CD1c-positive myeloid dendritic cell (primary cell): ENCODE measurements around the gene CCDC148.
"Not testable (repeated sequence)": the region's sequence is repeated elsewhere in the genome, so short reads cannot be mapped to it uniquely, and the experiment has no call there.

ENCODE experiments used
- DNase-seq: peaks from one replicate; pipeline ENCODE4 v3.0.0-alpha.2; 2016; ENCODE audit errors: extremely low spot score

CCDC148 gene

DNA sequence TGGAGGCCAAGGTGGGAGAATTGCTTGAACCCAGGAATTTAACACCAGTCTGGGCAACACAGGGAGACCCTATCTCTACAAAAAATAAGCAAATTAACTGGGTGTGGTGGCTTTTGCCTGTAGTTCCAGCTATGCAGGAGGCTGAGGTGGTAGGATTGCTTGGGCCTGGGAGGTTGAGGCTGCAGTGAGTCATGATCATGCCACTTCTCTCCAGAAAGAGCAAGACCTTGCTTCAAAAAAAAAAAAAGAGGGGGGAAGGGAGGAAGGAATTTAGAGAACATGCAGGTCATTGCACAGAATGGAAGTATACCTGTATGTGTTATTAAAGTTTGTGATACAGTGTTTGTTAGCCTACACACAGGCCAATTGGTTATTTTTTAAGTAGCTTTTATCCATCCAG lies 26.0 kb upstream of the CCDC148 start:
- DNase-seq: no peak

- DNase-seq: no peak
Observed at GRCh38 chr2:158481116-158481515, 24.6 kb upstream of the CCDC148 start.

DNA sequence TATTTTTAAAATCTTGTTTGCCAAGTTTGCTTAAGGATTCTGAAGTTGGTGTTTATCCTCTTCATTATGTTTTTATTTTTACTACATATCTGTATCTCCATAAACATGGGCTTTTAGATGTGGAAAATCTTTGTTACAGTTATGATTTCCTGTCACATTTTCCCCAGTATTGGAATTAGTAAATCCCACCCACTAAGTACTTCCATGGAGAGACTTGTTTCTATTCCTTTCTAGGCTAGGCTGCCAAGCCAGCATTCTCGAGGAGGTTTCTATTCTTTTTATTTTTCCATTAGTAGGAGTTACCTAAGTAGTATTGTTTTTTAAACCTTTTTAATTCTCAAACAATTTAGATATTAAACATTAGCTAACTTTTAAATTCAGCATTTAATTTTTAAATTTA lies 22.3 kb upstream of the CCDC148 start:
- no peak for DNase-seq

DNA sequence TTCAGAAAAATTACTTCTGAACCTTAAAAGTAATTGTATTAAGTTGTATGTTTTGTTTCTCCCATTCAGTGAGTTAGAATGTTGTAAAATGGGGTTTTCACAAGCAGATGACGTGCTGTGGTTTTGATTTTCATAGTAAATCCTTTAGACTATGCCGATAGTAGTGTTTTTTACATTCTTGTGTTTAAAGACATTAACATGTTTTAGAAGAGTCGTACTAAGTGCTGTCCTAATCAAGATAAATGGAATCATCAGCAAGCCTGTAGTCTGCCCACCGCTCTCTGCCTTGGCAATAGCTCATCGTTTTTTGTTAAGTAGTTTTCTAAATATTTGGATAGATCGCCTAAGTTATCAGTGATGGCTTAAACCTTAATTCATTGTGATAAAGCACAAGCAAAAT lies 21.7 kb upstream of the CCDC148 start:
- DNase-seq: no peak

- no peak for DNase-seq
Observed at GRCh38 chr2:158477202-158477601, 20.6 kb upstream of the CCDC148 start.

- not testable (repeated sequence) for DNase-seq
Observed at GRCh38 chr2:158474526-158475011, 18.0 kb upstream of the CCDC148 start.

DNA sequence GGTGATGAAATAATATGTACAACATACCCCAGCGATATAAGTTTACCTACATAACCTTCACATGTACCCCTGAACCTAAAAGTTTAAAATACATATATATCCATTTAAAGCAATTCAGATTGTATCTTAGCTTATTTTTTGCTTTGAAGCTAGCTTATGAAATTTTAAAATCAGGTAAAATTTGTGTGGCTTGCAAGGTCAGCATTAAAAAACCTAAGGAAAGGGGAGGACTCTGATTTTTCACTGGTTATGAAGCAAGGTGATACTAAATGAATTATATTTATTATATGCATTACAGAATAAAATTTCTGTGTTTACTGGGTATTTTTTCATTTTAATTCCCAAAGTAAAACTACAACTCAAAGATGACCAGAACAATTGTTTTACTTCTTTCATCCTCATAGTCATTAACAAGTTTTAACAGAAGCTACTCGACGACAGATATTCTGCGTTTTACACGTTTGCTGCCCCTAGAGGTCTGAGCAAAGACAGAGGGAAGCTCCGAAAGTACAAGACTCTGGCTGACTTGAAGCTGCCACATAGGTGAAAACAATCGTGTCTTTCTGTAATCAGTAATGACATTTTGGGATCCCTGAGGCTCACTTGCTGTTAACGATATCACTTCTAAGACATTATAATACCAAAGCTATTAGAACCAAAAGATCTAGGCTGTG lies 17.3 kb upstream of the CCDC148 start:
- no peak for DNase-seq

- not testable (repeated sequence) for DNase-seq
Observed at GRCh38 chr2:158473300-158473699, 16.7 kb upstream of the CCDC148 start.

DNA sequence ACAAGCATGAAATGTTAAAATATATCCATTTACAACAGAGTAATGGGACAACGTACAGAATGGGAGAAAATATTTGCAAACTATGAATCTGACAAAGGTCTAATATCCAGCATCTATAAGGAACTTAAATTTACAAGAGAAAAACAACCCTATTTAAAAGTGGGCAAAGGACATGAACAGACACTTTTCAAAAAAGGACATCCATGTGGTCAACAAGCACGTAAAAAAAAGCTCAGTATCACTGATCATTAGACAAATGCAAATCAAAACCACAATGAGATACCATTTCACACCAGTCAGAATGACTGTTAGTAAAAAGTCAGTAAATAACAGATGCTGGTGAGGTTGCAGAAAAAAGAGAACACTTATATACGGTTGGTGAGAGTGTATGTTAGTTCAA lies 16.3 kb upstream of the CCDC148 start:
- not testable (repeated sequence) for DNase-seq

DNA sequence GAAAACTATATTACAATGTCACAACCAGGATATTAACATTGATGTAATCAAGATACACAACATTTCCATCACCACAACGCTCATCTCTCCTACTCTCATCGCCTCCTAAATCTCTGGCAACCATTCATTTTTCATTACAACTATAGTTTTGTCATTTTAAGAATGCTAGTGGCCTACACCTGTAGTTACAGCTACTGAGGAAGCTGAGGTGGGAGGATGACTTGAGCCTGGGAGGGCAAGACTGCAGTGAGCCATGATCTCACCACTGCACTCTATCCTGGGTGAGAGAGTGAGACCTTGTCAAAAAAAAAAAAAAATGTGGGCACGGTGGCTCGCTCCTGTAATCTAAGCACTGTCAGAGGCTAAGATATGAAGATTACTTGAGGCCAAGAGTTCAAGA lies 10.7 kb upstream of the CCDC148 start:
- DNase-seq: no peak

DNA sequence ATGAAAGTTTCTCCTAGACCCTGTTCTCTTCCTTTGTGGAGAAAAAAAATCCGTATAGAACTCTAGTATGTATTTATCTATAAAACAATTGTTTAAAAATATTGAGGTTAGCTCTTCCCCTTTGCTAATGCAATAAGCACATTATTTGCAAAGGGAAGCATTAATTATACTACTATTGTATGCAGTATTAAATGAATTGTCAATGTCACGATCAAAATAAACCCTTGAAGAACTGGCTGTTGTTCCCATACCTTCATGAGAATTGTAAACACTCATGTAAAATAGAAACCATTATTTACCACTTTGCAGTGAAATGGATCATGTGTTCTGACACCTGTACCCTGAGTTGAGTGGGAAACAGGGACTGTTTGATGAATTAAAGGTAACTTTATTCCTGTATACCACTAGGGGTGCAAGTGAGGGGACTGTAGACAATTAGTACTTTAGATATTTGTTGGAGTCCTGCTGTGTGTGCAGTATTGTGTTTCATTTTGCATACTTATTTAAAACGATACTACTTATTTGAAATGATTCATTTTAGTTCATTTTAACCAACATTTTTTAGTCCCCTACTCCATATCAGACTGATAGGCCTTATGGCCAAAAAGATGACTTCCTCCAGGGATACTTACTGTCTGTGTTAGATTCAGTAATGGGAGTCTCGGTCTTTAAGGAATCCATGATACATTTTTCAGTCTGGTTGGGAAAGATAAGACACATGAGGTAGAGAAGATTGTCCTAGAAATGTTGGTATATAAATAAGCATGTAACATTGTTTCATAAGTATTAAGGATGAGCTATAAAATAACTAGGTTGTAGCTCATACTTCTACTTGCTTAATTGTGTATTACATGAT lies 8.1 kb upstream of the CCDC148 start:
- DNase-seq: no peak

GRCh38 chr2:158463496-158464095 lies 7.0 kb upstream of the CCDC148 start:
- DNase-seq: no peak

GRCh38 chr2:158460632-158461297 lies 4.2 kb upstream of the CCDC148 start:
- no peak for DNase-seq

DNA sequence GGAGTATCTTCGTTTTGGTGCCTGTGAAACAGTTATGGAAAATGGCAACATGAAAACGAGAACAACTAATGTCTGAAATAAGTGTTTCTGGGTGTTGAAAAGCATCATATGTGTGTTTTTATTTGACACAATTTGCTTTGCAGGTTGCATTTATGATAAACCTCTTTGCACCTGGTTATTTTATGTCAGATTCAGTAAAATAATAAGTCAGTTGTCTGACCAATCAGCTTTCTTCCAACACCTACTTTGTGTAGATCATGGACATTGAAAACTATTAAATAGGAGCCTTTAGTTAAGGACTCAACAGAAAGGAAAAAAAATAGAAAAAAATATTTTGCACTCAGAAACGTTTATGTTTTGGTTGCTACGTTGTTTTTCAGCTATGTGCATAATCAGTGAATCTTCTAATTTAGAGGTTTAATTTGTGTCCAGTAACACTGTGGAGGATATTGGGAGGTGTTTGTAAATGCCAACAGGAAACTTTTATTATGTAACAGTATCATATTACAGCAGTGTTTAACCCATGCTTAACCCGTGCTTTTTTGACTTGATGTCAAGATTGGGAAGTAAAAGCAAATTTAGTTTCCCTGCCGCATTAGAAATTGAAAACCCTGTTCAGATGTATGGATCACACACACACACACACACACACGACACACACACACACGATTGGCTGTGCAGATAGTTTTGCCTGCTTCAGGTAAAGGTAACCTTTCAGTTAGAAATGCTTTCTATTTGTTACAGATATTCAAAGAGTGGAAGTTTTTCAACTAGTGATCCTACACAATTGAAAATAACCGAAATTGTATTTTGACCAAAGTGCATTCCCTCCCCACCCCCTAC lies 2.8 kb upstream of the CCDC148 start:
- no peak for DNase-seq

DNA sequence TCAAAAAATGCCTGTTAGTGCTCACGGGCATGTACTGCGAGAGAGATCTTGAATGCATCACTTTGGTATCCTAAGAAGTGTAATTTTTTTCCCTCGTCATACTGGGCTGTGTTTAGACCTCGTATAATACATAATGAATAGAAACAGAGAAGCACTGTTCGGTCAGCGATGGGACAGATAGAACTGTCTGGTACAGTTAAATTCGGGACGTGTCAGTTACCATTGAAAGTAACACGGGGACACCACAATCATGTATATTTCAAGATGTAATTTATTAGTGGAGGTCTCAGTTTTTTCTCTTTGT lies 2.0 kb upstream of the CCDC148 start:
- DNase-seq: no peak

- peak; percentile 62 for DNase-seq
Observed at GRCh38 chr2:158457826-158458616, 1.5 kb upstream of the CCDC148 start.

DNA sequence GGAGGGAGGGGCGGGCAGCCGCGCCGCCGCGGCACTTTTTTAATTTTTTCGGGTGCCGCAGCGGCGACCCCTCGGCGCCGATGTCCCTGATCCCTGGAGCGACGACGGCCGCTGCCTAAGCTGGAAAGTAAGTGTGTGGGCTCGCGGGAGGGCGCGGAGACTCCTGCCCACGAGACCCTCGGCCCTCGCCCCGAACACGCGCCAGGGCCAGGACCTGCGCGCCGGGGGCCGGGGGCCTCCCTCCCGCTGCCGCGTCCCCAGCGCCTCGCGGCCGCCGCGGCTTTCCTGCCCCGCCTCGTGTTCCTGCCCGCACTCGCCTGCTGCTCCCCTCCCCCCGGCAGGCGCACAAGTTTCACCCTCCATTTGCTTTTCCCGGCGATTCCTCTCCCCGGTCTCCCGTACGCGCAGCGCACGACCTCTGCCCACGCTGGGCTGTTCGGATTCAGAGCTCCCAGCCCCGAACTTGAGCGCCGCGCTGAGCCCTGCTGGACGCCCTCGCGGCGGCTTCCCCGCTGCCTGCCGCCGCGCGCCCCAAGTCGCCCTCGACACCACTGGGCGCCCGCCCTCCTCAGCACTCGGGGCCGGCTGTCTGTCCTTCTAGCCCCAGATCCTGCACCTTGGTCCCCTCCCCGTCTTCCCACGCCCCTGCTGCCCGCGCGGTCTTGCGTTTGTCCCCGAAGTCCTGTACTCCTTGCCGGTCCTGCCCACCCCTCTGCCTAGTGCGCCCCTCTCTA lies 706 bp upstream of the CCDC148 start:
- DNase-seq: peak; percentile 77

GRCh38 chr2:158443606-158444005 lies 12.9 kb downstream of the CCDC148 start:
- DNase-seq: no peak

DNA sequence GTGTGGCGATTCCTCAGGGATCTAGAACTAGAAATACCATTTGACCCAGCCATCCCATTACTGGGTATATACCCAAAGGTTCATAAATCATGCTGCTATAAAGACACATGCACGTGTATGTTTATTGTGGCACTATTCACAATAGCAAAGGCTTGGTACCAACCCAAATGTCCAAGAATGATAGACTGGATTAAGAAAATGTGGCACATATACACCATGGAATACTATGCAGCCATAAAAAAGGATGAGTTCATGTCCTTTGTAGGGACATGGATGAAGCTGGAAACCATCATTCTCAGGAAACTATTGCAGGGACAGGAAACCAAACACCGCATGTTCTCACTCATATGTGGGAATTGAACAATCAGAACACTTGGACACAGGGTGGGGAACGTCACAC lies 17.5 kb downstream of the CCDC148 start:
- DNase-seq: not testable (repeated sequence)

- not testable (repeated sequence) for DNase-seq
Observed at GRCh38 chr2:158433716-158434115, 22.8 kb downstream of the CCDC148 start.
